HepG2 (cell line): Measurements from ENCODE around the gene ATG7. TPM values are rescaled to one million over a fixed set of nuclear protein-coding genes. Genes with fewer than 3 reads are reported as not detected.
A peak's percentile ranks its signal among the peaks of the same experiment; 100 is the strongest.

Source experiments
- ATAC-seq: fragments of 200-7000 bp; cut with Tn5 transposase; 3 replicates; pipeline ENCODE4 v1.9.1; 2020; ENCODE audit warnings: mild to moderate bottlenecking, moderate library complexity
- BruUV-seq: library from RNA; stranded (reverse); fragments of 400-500 nt; replicated peaks from 2 replicates; lab custom pipeline; 2021; lab: Mats Ljungman, UMichigan
- CTCF ChIA-PET: fragments of 300-600 bp; formaldehyde crosslinking; extraction: SDS; loops from one replicate; lab custom pipeline; 2021; ENCODE audit warnings: low total read pairs, inconsistent platforms, low intra/inter-chr PET ratio; lab: Yijun Ruan, JAX
- POLR2A ChIA-PET: fragments of 350-600 bp; sonication (Branson Sonifier 250); formaldehyde crosslinking; loops from one replicate; lab custom pipeline; 2020; ENCODE audit warnings: antibody characterized with exemption, inconsistent platforms; lab: Yijun Ruan, JAX
- DNase-seq: peaks from one replicate; pipeline ENCODE4 v3.0.0-alpha.2; 2015; ENCODE audit warnings: low spot score
- FAIRE-seq: peaks from 3 replicates; lab custom pipeline; 2011; peaks lifted over from hg19 to GRCh38; lab: Jason Lieb, UNC
- H2AFZ ChIP-seq: one replicate; pipeline ENCODE4 v1.6.1; 2011; ENCODE audit warnings: low read length, inconsistent platforms
- H3K27ac ChIP-seq: fragments of 300-600 bp; 3 replicates; pipeline ENCODE4 v1.8.0; 2011; ENCODE audit warnings: mixed run types, mild to moderate bottlenecking, mixed read lengths, low read length, inconsistent platforms; ENCODE audit not compliant: insufficient read depth; ENCODE audit errors: extremely low read length
- H3K27me3 ChIP-seq, 2 experiments: fragments of 200-600 bp in 1 of 2; 2 replicates in 1 of 2; 3 replicates in 1 of 2; pipeline versions ENCODE4 v1.6.0 to v1.8.0; 2011; ENCODE audit warnings: low read length in 2 of 2, mild to moderate bottlenecking in 2 of 2, moderate library complexity in 2 of 2, inconsistent platforms in 1 of 2; ENCODE audit not compliant: insufficient read depth in 2 of 2, control insufficient read depth in 1 of 2
- H3K36me3 ChIP-seq, 2 experiments: fragments of 200-600 bp in 1 of 2; replicated peaks in 1 of 2; 2 replicates in 1 of 2; 3 replicates in 1 of 2; pipeline versions ENCODE4 v1.5.1 to v1.8.0; 2011; ENCODE audit warnings: low read length in 2 of 2, inconsistent platforms in 1 of 2; ENCODE audit not compliant: insufficient read depth in 2 of 2, control insufficient read depth in 1 of 2
- H3K4me1 ChIP-seq: 2 replicates; pipeline ENCODE4 v1.5.1; 2012; ENCODE audit warnings: low read length, inconsistent platforms; ENCODE audit not compliant: insufficient read depth
- H3K4me2 ChIP-seq: 2 replicates; pipeline ENCODE4 v1.6.0; 2011; ENCODE audit warnings: low read depth, low read length, inconsistent platforms
- H3K4me3 ChIP-seq, 3 experiments: fragments of 200-600 bp in 1 of 3; sonication (generic), shearing (Covaris generic) in 1 of 3; replicated peaks in 1 of 3; 2 replicates each; pipeline ENCODE4 v1.5.1; 2011 to 2016; ENCODE audit warnings: low read length in 3 of 3, inconsistent platforms in 2 of 3, low read depth in 2 of 3, mild to moderate bottlenecking in 2 of 3, control low read depth in 1 of 3, mixed read lengths in 1 of 3; ENCODE audit not compliant: insufficient read depth in 1 of 3
- H3K79me2 ChIP-seq: one replicate; pipeline ENCODE4 v1.6.1; 2011; ENCODE audit warnings: low read length, inconsistent platforms; ENCODE audit not compliant: insufficient read depth
- H3K9ac ChIP-seq: 2 replicates; pipeline ENCODE4 v1.6.0; 2011; ENCODE audit warnings: mild to moderate bottlenecking, low read depth, low read length, inconsistent platforms; ENCODE audit not compliant: insufficient read depth
- H3K9me3 ChIP-seq: 2 replicates; pipeline ENCODE4 v1.5.1; 2012; ENCODE audit warnings: mild to moderate bottlenecking, low read length
- H4K20me1 ChIP-seq: 2 replicates; pipeline ENCODE4 v1.6.0; 2011; ENCODE audit warnings: inconsistent platforms, mild to moderate bottlenecking, low read length, moderate library complexity; ENCODE audit not compliant: insufficient read depth
- KAT2B ChIP-seq: fragments of 150-350 bp; IDR thresholded peaks from 2 replicates; pipeline ENCODE4 v1.6.1; 2014; ENCODE audit warnings: low read depth, low read length, borderline replicate concordance
- MIXL1 ChIP-seq: IDR thresholded peaks from 2 replicates; pipeline ENCODE4 v1.6.1; 2016
- REL ChIP-seq: sonication (generic); formaldehyde crosslinking; conservative IDR thresholded peaks from 2 replicates; pipeline ENCODE4 v1.8.0; 2022; ENCODE audit warnings: mild to moderate bottlenecking, missing genetic modification reagents, moderate library complexity
- REXO4 ChIP-seq: sonication (generic); formaldehyde crosslinking; IDR thresholded peaks from 2 replicates; pipeline ENCODE4 v1.8.0; 2022; ENCODE audit warnings: missing genetic modification reagents, mild to moderate bottlenecking, borderline replicate concordance
- ZBTB8A ChIP-seq: sonication (generic); formaldehyde crosslinking; IDR thresholded peaks from 2 replicates; pipeline ENCODE4 v1.4.0; 2020; ENCODE audit warnings: mild to moderate bottlenecking, low read depth, missing genetic modification reagents, borderline replicate concordance
- ZNF333 ChIP-seq: sonication (generic); formaldehyde crosslinking; IDR thresholded peaks from 2 replicates; pipeline ENCODE4 v1.4.0; 2020; ENCODE audit warnings: mild to moderate bottlenecking, missing genetic modification reagents, borderline replicate concordance
- ZNF34 ChIP-seq: sonication (generic); formaldehyde crosslinking; IDR thresholded peaks from 2 replicates; pipeline ENCODE4 v1.4.0; 2020; ENCODE audit warnings: mild to moderate bottlenecking, missing genetic modification reagents, borderline replicate concordance
- WGBS: methylation state at CpG from one replicate; pipeline ENCODE4 v1.1.6; 2017; ENCODE audit warnings: low lambda C conversion rate; 5-methylcytosine and 5-hydroxymethylcytosine counted together
- in situ Hi-C: cut with HindIII; loops from 2 replicates; pipeline ENCODE4 v1.10.0; 2017; ENCODE audit warnings: low pct_unique_long_range_greater_than_20kb; ENCODE audit not compliant: extremely low pct_ligation_motif_present
- intact Hi-C: fragments of 100-400 bp; cut with micrococcal nuclease; formaldehyde crosslinking; loops from one replicate; pipeline ENCODE4 v1.10.0; 2022; ENCODE audit not compliant: unreplicated experiment
- polyA plus RNA-seq, 8 experiments: library from polyadenylated mRNA; depleted of rRNA in 3 of 8; stranded (reverse) in 7 of 8; unstranded in 1 of 8; fragments of >200 nt; fragmentation: Illumina TruSeq in 4 of 8; extraction: Trizol in 4 of 8; gene quantifications; 2 replicates each; pipeline versions ENCODE4 v1.2.1 to v1.2.3, GENCODE V29; 2011 to 2016; ENCODE audit warnings: low read depth in 4 of 8, missing spikeins in 1 of 8, mixed read lengths in 1 of 8; ENCODE audit not compliant: insufficient read depth in 1 of 8
- total RNA-seq, 5 experiments: library from RNA; depleted of rRNA; stranded (reverse); fragments of >200 nt; fragmentation: Illumina TruSeq; extraction: Trizol; gene quantifications; 2 replicates each; pipeline ENCODE4 v1.2.3, GENCODE V29; 2016; ENCODE audit warnings: low read depth in 1 of 5
- TF ChIP-seq, protein P1 (sequence below): sonication (generic); formaldehyde crosslinking; IDR thresholded peaks from 2 replicates; pipeline ENCODE4 v1.5.0; 2020; ENCODE audit warnings: missing genetic modification reagents, mild to moderate bottlenecking, borderline replicate concordance
- TF ChIP-seq, protein P2 (sequence below): sonication (generic); formaldehyde crosslinking; IDR thresholded peaks from 2 replicates; pipeline ENCODE4 v1.5.1; 2020; ENCODE audit warnings: mild to moderate bottlenecking, missing genetic modification reagents
- TF ChIP-seq, protein P3 (sequence below): sonication (generic); formaldehyde crosslinking; IDR thresholded peaks from 2 replicates; pipeline ENCODE4 v1.4.0; 2020; ENCODE audit warnings: mild to moderate bottlenecking, missing genetic modification reagents, borderline replicate concordance

The ATG7 gene
- total and polyA plus RNA-seq, 2 of the 13 experiments (the other 11 are each of a cell fraction or from before 2014, with no cell fraction given), result 7.8 to 22.1 TPM

- no TSS peak for BruUV-seq
- H3K4me1 ChIP-seq, result no peaks in the 10 kb centered on the region
- POLR2A ChIA-PET, result interaction anchor here (1.1 kb wide), 1 partner anchor 30 kb away, joined by 4 read pairs; the partner anchor contains the start of gene ATG7
- H3K27ac ChIP-seq, result no peak overlapping the region
- no peaks in the 10 kb centered on the region for H4K20me1 ChIP-seq
- no peak overlapping the region for H3K4me3 ChIP-seq
- H3K9ac ChIP-seq, result no peak overlapping the region
- no peak overlapping the region for H2AFZ ChIP-seq
- no peaks in the 10 kb centered on the region for H3K9me3 ChIP-seq
- DNase-seq, result no peak
- no peak overlapping the region for H3K4me2 ChIP-seq
- peaks cover 3 to 19% of the 10 kb centered on the region in 2 experiments; a peak in 4 of 5 replicates for H3K36me3 ChIP-seq
- in situ Hi-C loops, result no loop called here
- TF ChIP-seq MIXL1 (CRISPR knock-in tag) (0 out of 2 replicates have a peak, but pooled peaks have one; percentile 26), REXO4 (CRISPR knock-in tag) (no peak), KAT2B (peak; percentile 34; the same call in 1 of the 2 replicates)
- intact Hi-C loops, result no loop called here
- no peak for FAIRE-seq
- CTCF ChIA-PET, result no interaction called here
- ATAC-seq, result peak; percentile 75; the same call in 2 of the 3 replicates
- H3K27me3 ChIP-seq, result no peaks in the 10 kb centered on the region
- no peaks in the 10 kb centered on the region for H3K79me2 ChIP-seq
Measured at GRCh38 chr3:11302444-11302843, 30.2 kb downstream of the ATG7 start.

- POLR2A ChIA-PET, result no interaction called here
- H3K27ac ChIP-seq, result no peak overlapping the region
- ATAC-seq (no peak), FAIRE-seq (no peak), DNase-seq (no peak)
- 99% methylated on average over 4 of the region's 6 CpGs for WGBS
- in situ Hi-C loops, result no loop called here
- intact Hi-C loops, result no loop called here
- no peaks in the 10 kb centered on the region for H3K4me1 ChIP-seq
- H3K27me3 ChIP-seq, result no peaks in the 10 kb centered on the region
- no peak overlapping the region for H3K9ac ChIP-seq
- CTCF ChIA-PET, result no interaction called here
- no peak overlapping the region for H2AFZ ChIP-seq
- no peaks in the 10 kb centered on the region for H3K79me2 ChIP-seq
- peaks cover 4 to 34% of the 10 kb centered on the region in 2 experiments for H3K36me3 ChIP-seq
- no peak overlapping the region for H3K4me3 ChIP-seq
- no peaks in the 10 kb centered on the region for H3K9me3 ChIP-seq
- no TSS peak for BruUV-seq
- H4K20me1 ChIP-seq, result no peaks in the 10 kb centered on the region
- no peak overlapping the region for H3K4me2 ChIP-seq
- TF ChIP-seq, protein P1, sequence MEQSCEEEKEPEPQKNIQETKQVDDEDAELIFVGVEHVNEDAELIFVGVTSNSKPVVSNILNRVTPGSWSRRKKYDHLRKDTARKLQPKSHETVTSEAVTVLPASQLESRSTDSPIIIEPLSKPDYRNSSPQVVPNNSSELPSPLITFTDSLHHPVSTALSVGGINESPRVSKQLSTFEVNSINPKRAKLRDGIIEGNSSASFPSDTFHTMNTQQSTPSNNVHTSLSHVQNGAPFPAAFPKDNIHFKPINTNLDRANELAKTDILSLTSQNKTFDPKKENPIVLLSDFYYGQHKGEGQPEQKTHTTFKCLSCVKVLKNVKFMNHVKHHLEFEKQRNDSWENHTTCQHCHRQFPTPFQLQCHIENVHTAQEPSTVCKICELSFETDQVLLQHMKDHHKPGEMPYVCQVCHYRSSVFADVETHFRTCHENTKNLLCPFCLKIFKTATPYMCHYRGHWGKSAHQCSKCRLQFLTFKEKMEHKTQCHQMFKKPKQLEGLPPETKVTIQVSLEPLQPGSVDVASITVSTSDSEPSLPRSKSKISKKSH (CRISPR knock-in tag), result no peak
- TF ChIP-seq, protein P2, sequence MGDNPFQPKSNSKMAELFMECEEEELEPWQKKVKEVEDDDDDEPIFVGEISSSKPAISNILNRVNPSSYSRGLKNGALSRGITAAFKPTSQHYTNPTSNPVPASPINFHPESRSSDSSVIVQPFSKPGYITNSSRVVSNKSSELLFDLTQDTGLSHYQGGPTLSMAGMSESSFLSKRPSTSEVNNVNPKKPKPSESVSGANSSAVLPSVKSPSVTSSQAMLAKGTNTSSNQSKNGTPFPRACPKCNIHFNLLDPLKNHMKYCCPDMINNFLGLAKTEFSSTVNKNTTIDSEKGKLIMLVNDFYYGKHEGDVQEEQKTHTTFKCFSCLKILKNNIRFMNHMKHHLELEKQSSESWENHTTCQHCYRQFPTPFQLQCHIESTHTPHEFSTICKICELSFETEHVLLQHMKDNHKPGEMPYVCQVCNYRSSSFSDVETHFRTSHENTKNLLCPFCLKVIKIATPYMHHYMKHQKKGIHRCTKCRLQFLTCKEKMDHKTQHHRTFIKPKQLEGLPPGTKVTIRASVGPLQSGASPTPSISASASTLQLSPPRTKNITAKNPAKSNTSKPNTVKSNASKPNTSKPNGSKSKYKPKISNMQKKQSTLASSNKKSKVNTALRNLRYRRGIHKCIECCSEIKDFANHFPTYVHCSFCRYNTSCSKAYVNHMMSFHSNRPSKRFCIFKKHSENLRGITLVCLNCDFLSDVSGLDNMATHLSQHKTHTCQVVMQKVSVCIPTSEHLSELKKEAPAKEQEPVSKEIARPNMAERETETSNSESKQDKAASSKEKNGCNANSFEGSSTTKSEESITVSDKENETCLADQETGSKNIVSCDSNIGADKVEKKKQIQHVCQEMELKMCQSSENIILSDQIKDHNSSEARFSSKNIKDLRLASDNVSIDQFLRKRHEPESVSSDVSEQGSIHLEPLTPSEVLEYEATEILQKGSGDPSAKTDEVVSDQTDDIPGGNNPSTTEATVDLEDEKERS, result no peak
- TF ChIP-seq, protein P3, sequence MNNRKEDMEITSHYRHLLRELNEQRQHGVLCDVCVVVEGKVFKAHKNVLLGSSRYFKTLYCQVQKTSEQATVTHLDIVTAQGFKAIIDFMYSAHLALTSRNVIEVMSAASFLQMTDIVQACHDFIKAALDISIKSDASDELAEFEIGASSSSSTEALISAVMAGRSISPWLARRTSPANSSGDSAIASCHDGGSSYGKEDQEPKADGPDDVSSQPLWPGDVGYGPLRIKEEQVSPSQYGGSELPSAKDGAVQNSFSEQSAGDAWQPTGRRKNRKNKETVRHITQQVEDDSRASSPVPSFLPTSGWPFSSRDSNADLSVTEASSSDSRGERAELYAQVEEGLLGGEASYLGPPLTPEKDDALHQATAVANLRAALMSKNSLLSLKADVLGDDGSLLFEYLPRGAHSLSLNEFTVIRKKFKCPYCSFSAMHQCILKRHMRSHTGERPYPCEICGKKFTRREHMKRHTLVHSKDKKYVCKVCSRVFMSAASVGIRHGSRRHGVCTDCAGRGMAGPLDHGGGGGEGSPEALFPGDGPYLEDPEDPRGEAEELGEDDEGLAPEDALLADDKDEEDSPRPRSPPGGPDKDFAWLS, result no peak
- no peak for TF ChIP-seq ZBTB8A (CRISPR knock-in tag)
- no peak for TF ChIP-seq REL (CRISPR knock-in tag)
- no peak for TF ChIP-seq ZNF333 (CRISPR knock-in tag)
- TF ChIP-seq ZNF34 (CRISPR knock-in tag), result no peak
Measured at GRCh38 chr3:11304175-11304574, 32.0 kb downstream of the ATG7 start.
